GM12874 (cell line): ENCODE results near the gene ZSCAN22.

Experiments used
- CTCF ChIP-seq: IDR thresholded peaks from 2 replicates; pipeline ENCODE4 v1.5.1; 2011; ENCODE audit warnings: low read depth, mild to moderate bottlenecking, control low read depth, low read length, moderate library complexity; ENCODE audit not compliant: insufficient read depth

ZSCAN22 gene

GRCh38 chr19:58305065-58305931 lies 21.5 kb upstream of the ZSCAN22 start, which contains the start of gene ERVK3-1:
Gene ERVK3-1, plus strand, starts transcription at chr19:58305377. Its CDS starts 6,792 bp downstream, at chr19:58312169.
- TF ChIP-seq CTCF = no peak

GRCh38 chr19:58305932-58306323 lies 20.9 kb upstream of the ZSCAN22 start:
- TF ChIP-seq CTCF = no peak

- no peak for TF ChIP-seq CTCF
Observed at GRCh38 chr19:58307736-58308135, 19.1 kb upstream of the ZSCAN22 start.

- TF ChIP-seq CTCF = peak; percentile 12; the same call in 1 of the 2 replicates
Observed at GRCh38 chr19:58310685-58311084, 16.1 kb upstream of the ZSCAN22 start.

- no peak for TF ChIP-seq CTCF
Observed at GRCh38 chr19:58311345-58311865, 15.4 kb upstream of the ZSCAN22 start.

- TF ChIP-seq CTCF = no peak
Observed at GRCh38 chr19:58315580-58315979, 11.2 kb upstream of the ZSCAN22 start.

GRCh38 chr19:58317476-58318072 lies 9.2 kb upstream of the ZSCAN22 start:
- no peak for TF ChIP-seq CTCF
